Left ventricle myocardium superior (tissue), 1 donor: Measurements from ENCODE around the gene TPRG1. TPM values are rescaled to one million over a fixed set of nuclear protein-coding genes. Genes with fewer than 3 reads are reported as not detected.

Source experiments
- ATAC-seq: fragments of 200-7000 bp; cut with Tn5 transposase; one replicate; pipeline ENCODE4 v1.9.1; 2020; ENCODE audit warnings: mild to moderate bottlenecking, moderate library complexity
- DNase-seq: peaks from one replicate; pipeline ENCODE4 v3.0.0-alpha.2; 2020
- intact Hi-C: fragments of 100-400 bp; cut with micrococcal nuclease; formaldehyde crosslinking; loops from one replicate; pipeline ENCODE4 v1.11.0; 2022
- long read RNA-seq: library from polyadenylated mRNA; unstranded; transcript quantifications from one replicate; pipeline ENCODE4 v2.0.0, GENCODE V29; 2021
- total RNA-seq: library from RNA; stranded (reverse); fragmentation: NEBNext Ultra II Directional; extraction: Animal tissue kit (Norgen Biotek cat#: 25700); gene quantifications from one replicate; pipeline ENCODE4 v1.2.1, GENCODE V29; 2021
- donor health status: DM: no; HTN: yes; CAD: no; lungs with severe emphysema.

Gene TPRG1
- 2.7 TPM for total RNA-seq
- long read RNA-seq, partial matches to known transcripts = 0 of 1 reads
- long read RNA-seq, other reads (novel, unspliced or antisense) = 1 of 1 reads

- intact Hi-C loops = no loop called here
- ATAC-seq = no peak
- no peak for DNase-seq
Measured at GRCh38 chr3:189171707-189172106, at the start of gene TPRG1. Gene TPRG1, plus strand, starts transcription at chr3:189171971. Its CDS starts 35,414 bp downstream, at chr3:189207385.

- DNase-seq (no peak), ATAC-seq (peak; percentile 48)
- intact Hi-C loops = no loop called here
Measured at GRCh38 chr3:189122110-189122509, 49.7 kb upstream of the TPRG1 start.

GRCh38 chr3:189122526-189123205, 49.1 kb upstream of the TPRG1 start:
- DNase-seq = no peak
- peak; percentile 48 for ATAC-seq
- intact Hi-C loops = no loop called here

- intact Hi-C loops = no loop called here
- DNase-seq = peak; percentile 74
Measured at GRCh38 chr3:189123595-189124387, 48.0 kb upstream of the TPRG1 start.

GRCh38 chr3:189132231-189132671, 39.5 kb upstream of the TPRG1 start:
- intact Hi-C loops = no loop called here
- ATAC-seq (peak; percentile 80), DNase-seq (peak; percentile 40)

More at GRCh38 chr3:189123595-189124387, 48.0 kb upstream of the TPRG1 start:
- peak; percentile 96 for ATAC-seq

GRCh38 chr3:189132839-189133238, 38.9 kb upstream of the TPRG1 start:
- no peak for ATAC-seq
- intact Hi-C loops = no loop called here
- no peak for DNase-seq

- no peak for ATAC-seq
- no peak for DNase-seq
- intact Hi-C loops = no loop called here
Measured at GRCh38 chr3:189133768-189134167, 38.0 kb upstream of the TPRG1 start.

GRCh38 chr3:189137416-189137815, 34.4 kb upstream of the TPRG1 start:
- DNase-seq = no peak
- ATAC-seq = no peak
- intact Hi-C loops = no loop called here

- intact Hi-C loops = no loop called here
- ATAC-seq (no peak), DNase-seq (no peak)
Measured at GRCh38 chr3:189138901-189139610, 32.7 kb upstream of the TPRG1 start.

- ATAC-seq (no peak), DNase-seq (no peak)
- intact Hi-C loops = no loop called here
Measured at GRCh38 chr3:189139611-189139940, 32.2 kb upstream of the TPRG1 start.

- intact Hi-C loops = loop anchor here (10.0 kb wide), 2 partner anchors 188 to 1398 kb away; partner anchors contain the start of gene BCL6
- no peak for DNase-seq
- ATAC-seq = no peak
Measured at GRCh38 chr3:189142527-189142926, 29.2 kb upstream of the TPRG1 start.

- intact Hi-C loops = loop anchor here (10.0 kb wide), 2 partner anchors 189 to 1399 kb away; partner anchors contain the start of gene BCL6
- DNase-seq (no peak), ATAC-seq (no peak)
Measured at GRCh38 chr3:189143321-189143720, 28.4 kb upstream of the TPRG1 start.

- DNase-seq = no peak
- intact Hi-C loops = loop anchor here (10.0 kb wide), 2 partner anchors 189 to 1399 kb away; partner anchors contain the start of gene BCL6
- ATAC-seq = no peak
Measured at GRCh38 chr3:189143771-189144170, 28.0 kb upstream of the TPRG1 start.

GRCh38 chr3:189144645-189145044, 27.1 kb upstream of the TPRG1 start:
- intact Hi-C loops = loop anchor here (10.0 kb wide), 2 partner anchors 190 to 1400 kb away; partner anchors contain the start of gene BCL6
- peak; percentile 74 for ATAC-seq

GRCh38 chr3:189146848-189147247, 24.9 kb upstream of the TPRG1 start:
- ATAC-seq (no peak), DNase-seq (no peak)
- intact Hi-C loops = loop anchor here (10.0 kb wide), 2 partner anchors 192 to 1402 kb away; partner anchors contain the start of gene BCL6

More at GRCh38 chr3:189144645-189145044, 27.1 kb upstream of the TPRG1 start:
- DNase-seq = no peak

GRCh38 chr3:189148081-189148507, 23.7 kb upstream of the TPRG1 start:
- ATAC-seq = peak; percentile 81
- intact Hi-C loops = loop anchor here (10.0 kb wide), 2 partner anchors 193 to 1403 kb away; partner anchors contain the start of gene BCL6
- peak; percentile 43 for DNase-seq

GRCh38 chr3:189149203-189149602, 22.6 kb upstream of the TPRG1 start:
- intact Hi-C loops = loop anchor here (10.0 kb wide), 2 partner anchors 194 to 1404 kb away; partner anchors contain the start of gene BCL6
- ATAC-seq (no peak), DNase-seq (no peak)

GRCh38 chr3:189157232-189158007, 14.4 kb upstream of the TPRG1 start:
- DNase-seq (no peak), ATAC-seq (no peak)
- intact Hi-C loops = no loop called here
